ENCODE measurements around the gene MTMR1.

MTMR1 gene

GRCh38 chrX:150763810-150764209 lies 70.6 kb downstream of the MTMR1 start:
- DNase-seq: no peak

DNA sequence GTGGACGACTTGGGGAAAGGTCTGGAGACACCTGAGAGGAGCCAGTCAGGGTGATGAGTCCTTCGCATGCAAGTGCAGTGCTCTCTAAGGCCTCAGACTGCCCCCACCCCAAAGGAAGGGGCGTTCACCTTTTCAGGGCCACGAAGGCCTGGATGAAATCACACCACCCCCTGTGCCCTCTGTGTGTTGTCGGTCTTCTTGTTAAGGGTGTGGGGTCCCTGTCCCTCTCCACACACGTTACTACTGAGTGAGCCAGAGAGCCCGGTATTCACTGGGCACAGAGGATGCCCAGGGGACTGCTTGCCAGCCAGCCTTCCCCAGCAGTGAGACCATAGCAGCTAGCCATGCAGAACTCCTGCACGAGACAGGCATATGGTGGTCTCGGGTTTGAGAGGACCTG lies 72.0 kb downstream of the MTMR1 start:
- no peak for DNase-seq

- DNase-seq: no peak
These were observed 72.7 kb downstream of the MTMR1 start for GRCh38 chrX:150765782-150766350.

- DNase-seq: no peak
These were observed 73.3 kb downstream of the MTMR1 start for GRCh38 chrX:150766351-150767044.

GRCh38 chrX:150767045-150767395 lies 73.8 kb downstream of the MTMR1 start:
- DNase-seq: no peak

DNA sequence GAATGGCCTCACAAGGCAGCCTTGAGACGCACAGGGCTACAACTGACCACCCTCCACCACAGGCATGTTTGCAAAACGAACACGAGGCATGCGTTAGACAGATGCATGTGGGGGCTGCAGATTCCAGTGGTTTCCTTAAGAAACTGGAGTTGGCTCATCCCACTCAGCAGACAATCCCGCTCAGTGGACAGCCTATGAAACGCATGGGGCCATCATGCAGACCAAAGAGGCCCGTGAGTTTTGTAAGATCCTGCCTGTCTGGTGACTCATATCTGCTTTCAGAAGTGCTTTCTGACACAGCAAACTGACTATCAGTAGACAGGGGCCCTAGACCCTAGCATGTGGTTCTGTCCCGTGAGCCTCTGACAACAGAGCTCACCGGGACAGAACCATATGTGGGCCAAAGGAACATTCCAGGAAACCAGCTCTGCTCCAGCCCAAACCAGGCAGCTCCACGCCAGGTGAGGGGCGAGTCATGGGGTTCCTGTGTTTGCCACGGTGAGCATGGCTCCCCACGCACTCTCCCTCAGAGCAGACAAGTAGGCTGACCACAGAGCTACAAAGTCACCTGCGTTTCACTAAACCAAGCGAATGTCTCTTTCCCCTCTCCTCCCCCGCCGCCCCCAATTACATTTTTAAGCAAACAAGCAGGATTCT lies 74.4 kb downstream of the MTMR1 start:
- no peak for DNase-seq

DNA sequence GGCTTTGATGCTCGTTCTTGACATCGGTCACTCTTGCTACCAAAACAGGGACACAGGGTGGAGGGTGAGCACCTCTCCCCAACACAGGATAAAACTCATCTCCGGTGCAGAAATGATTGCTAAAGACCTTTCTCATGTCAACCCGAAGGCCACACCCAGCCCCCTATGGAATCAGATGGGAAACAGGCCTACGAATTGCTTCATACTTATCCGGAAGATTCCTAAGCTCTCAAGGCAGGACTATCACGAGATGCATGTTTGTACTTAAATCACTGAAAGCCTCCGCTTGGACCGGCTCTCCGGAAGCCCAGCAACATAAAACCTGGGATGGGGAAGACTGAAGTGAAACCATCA lies 74.9 kb downstream of the MTMR1 start:
- no peak for DNase-seq

- no peak for DNase-seq
These were observed 75.5 kb downstream of the MTMR1 start for GRCh38 chrX:150768580-150769190.

- DNase-seq: no peak
These were observed 76.2 kb downstream of the MTMR1 start for GRCh38 chrX:150769408-150769807.

DNA sequence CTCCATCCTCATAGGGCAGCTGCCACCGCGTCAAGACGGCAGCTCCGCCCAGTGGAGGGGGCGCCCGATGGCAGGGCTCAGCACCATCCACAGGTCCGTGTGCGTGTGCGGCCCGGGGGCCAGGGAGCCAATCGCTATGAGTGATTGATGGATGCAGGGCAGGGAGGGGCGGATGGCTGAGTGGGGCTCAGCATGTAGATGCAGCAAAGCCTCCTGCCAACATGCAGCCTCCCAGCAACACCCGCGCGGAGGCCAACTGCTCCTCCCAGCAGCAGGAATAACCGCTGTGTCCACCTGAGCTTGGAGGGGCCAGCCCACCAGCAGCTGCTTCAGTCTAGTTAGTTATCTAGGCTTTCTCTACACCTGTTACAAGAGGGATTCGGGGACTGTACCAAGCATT lies 77.4 kb downstream of the MTMR1 start:
- no peak for DNase-seq

DNA sequence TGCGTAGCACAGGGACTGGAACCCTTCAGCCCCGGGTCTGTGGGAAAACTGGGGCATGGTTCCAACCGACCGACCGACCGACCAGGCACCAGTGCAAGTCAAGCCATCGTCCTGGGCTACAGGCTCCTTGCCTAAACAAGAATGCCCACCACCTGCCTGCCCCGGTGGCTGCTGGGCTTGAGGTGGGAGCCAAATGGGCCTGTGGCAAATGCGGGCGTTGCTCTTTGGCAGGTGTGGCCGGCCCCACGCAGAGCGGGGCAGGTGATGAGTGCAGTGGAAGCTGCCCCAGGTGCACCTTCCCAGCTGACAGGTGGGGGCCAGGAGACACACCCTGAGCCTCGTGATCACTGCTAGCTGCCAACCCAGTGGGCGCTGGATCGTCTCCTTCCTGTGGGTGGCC lies 77.9 kb downstream of the MTMR1 start:
- no peak for DNase-seq

- peak; percentile 44 for DNase-seq
These were observed 79.2 kb downstream of the MTMR1 start for GRCh38 chrX:150772150-150772970.

DNA sequence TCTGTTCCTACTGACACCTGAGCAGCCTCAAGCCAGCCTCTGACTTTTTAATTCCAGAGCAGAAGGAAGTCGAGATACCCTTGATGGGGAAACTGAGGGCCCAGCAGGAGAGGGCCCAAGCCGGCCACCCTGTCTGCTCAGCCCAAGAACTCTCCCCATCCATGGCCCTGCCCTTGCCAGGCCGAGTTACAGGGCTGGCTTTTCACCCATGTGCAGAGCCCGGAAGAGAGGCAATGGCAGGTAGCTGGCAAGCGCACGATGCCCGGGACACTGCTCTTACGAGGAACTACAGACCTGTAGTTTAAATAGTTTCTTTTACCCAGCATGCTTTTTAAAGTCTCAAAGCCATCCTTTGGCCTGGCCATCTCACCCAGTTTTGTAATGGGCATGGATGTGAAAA lies 79.9 kb downstream of the MTMR1 start:
- no peak for DNase-seq

DNA sequence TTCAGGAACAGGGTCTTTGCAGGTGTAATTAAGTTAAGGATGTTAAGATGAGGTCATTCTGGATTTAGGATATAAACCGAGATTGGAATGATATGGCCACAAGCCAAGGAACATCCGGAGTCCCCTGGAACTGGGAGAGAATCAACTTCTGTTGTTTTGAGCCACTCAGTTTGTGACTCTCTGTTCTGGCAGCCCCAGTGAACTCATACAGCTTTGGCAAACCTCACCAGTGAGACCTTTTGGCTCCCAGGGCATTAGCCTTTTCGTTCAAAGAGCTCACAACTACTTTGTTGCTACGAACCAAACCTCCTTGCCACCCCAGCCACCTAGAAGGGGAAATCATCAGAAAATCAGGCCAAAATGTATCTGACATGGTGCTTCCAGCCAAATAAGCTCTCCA lies 80.4 kb downstream of the MTMR1 start:
- no peak for DNase-seq

DNA sequence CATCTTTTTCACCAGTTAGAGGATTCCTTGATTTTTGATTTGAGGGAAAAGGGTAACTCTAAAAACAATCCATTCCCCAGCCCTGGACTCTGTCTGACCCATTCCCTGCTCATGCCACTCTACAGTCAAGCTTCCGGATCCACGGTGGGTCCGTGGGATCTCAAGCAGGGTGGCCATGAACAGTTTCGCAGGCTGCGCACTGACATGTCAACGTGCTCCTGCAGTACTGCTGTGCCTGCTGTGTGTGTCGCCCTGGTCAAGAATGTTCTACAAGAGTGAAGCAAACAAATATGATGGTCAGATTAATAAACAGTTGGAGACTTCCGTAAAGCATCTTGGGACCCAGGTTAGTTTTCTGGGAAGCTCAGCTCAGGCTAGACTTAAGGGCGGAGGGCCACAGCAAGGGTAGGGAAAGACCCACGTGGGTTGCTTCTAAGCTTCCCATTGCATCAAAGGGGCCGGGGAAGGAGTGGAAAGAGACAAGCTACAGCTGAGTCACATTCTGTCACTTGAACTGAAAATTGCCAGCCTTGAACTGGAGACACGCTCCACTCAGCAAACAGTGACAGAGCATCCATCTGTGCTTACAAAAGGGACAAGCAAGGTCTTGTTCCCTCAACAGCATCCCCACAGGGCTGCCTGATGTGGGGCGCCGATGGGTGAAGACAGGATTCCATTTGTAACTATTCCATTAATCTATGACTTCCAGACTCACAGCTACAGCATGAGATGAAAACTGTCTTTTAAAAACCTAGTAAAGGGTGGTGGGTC lies 81.8 kb downstream of the MTMR1 start:
- no peak for DNase-seq

GRCh38 chrX:150775569-150776350 lies 82.6 kb downstream of the MTMR1 start:
- DNase-seq: no peak

- DNase-seq: no peak
These were observed 84.3 kb downstream of the MTMR1 start for GRCh38 chrX:150777328-150777992.

DNA sequence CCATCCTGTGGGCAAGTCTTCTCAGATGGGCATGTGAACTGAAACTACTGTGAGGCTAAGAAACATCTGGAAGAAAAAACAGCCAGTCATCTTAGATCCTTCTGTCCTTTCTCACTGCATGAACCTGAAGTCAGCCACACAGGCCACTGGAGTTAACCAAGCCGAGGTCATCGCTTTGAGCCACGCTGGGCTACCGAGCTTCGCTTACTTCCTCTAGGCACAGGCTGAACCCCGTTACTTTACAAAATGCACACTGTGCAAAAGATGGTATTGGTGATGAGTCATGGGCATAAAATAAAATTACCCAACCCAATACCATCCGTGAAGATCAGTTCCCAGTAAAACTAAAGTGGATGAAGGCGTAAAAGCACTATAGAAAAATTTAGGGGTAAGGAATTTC lies 86.2 kb downstream of the MTMR1 start:
- DNase-seq: no peak

DNA sequence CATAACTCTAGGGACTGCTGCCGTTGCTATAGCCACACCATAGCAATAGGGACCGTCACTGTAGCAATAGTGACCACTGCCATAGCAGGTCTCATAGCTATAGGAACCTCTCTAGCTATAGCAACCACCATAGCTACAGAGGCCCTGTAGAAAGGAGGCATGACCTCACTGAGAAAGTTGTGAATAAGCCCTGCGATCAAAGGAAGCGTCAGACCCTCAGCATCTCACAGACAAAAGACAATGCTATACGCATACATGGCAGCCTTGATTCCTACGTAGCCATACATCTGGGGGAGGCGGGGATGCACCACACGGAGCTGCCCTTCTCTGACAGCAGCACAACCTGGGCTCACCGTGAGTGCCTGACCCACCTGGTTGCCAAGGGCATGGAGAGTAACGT lies 88.5 kb downstream of the MTMR1 start:
- no peak for DNase-seq

- DNase-seq: no peak
These were observed 96.8 kb downstream of the MTMR1 start for GRCh38 chrX:150790021-150790420.

DNA sequence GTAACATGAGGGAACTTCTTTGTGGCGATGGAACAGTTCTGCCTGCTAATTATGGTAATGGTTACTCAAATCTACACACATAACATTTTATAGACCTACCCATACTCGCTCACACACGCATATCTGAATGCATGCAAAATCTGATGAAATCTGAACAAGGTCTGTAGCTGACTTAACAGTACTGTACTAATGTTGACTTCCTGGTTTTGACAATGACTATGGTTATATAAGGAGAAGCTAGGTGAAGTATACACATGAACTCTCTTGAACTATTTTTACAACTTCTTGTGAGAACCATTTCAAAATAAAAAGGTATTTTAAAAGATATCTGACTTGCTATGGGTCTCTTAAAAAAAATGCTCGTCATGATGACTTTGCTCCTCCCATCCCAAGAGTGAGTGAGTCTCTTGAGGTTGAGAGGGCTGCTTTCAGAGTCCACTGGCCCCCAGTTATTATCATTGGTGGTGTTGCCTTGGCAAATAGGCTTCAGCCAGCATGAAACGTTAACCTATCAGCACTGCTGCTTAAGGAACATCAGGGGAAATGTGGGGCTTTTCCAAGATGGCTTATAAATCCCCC lies 99.8 kb downstream of the MTMR1 start:
- DNase-seq: no peak

Data from NCI-H1048 (cell line).